Thyroid gland (tissue), 4 donors: ENCODE data around the gene OGG1. TPM values are rescaled to one million over a fixed set of nuclear protein-coding genes. Genes with fewer than 3 reads are reported as not detected.
A peak's percentile ranks its signal among the peaks of the same experiment; 100 is the strongest.

Experiments used
- DNase-seq, 2 donors: peaks; one replicate each; pipeline ENCODE4 v3.0.0-alpha.2; 2019
- H3K27ac ChIP-seq, 3 donors: fragments of 200-600 bp; sonication (generic); 1 replicate in 2 of 3; 2 replicates in 1 of 3; pipeline ENCODE4 v1.5.1; 2016 to 2019; ENCODE audit warnings: mild to moderate bottlenecking in 1 of 3, moderate library complexity in 1 of 3
- H3K27me3 ChIP-seq: fragments of 200-600 bp; sonication (generic); one replicate; pipeline ENCODE4 v1.5.1; 2019
- H3K36me3 ChIP-seq, 2 donors: fragments of 200-600 bp; sonication (generic); one replicate each; pipeline ENCODE4 v1.5.1; 2016 to 2019
- H3K4me1 ChIP-seq, 2 donors: fragments of 200-600 bp; sonication (generic); one replicate each; pipeline ENCODE4 v1.5.1; 2017 to 2019
- H3K4me3 ChIP-seq, 3 donors: fragments of 200-600 bp; sonication (generic); replicated peaks in 1 of 3; 1 replicate in 2 of 3; 2 replicates in 1 of 3; pipeline ENCODE4 v1.5.1; 2016; ENCODE audit warnings: mild to moderate bottlenecking in 1 of 3
- H3K9me3 ChIP-seq: fragments of 200-600 bp; sonication (generic); one replicate; pipeline ENCODE4 v1.5.1; 2017
- POLR2A ChIP-seq, 2 donors: fragments of 450-650 bp; IDR thresholded peaks; one replicate each; pipeline ENCODE4 v1.6.1; 2017; ENCODE audit warnings: antibody characterized with exemption in 2 of 2, mild to moderate bottlenecking in 2 of 2, moderate library complexity in 1 of 2
- WGBS, 2 donors: methylation state at CpG; one replicate each; pipeline ENCODE4 v1.1.5; 2017; 5-methylcytosine and 5-hydroxymethylcytosine counted together
- intact Hi-C: fragments of 100-400 bp; cut with DNase I; formaldehyde crosslinking; loops from one replicate; pipeline ENCODE4 v1.15.1; 2023
- total RNA-seq, 4 donors: library from RNA; depleted of rRNA; stranded (reverse); fragments of >200 nt; gene quantifications; one replicate each; pipeline ENCODE4 v1.2.3, GENCODE V29; 2016
- TF ChIP-seq, protein P1 (sequence below), 6 experiments: fragments of 200-600 bp in 3 of 6; fragments of 450-650 bp in 3 of 6; sonication (generic) in 3 of 6; IDR thresholded peaks; one replicate each; pipeline ENCODE4 v1.5.1; 2016 to 2019; ENCODE audit warnings: antibody characterized with exemption in 6 of 6, mild to moderate bottlenecking in 2 of 6, inconsistent platforms in 1 of 6, moderate library complexity in 1 of 6

OGG1 gene
- total RNA-seq, 4 donors from 2014 or later, result 23.7 to 46.6 (median 30.3) TPM

DNA sequence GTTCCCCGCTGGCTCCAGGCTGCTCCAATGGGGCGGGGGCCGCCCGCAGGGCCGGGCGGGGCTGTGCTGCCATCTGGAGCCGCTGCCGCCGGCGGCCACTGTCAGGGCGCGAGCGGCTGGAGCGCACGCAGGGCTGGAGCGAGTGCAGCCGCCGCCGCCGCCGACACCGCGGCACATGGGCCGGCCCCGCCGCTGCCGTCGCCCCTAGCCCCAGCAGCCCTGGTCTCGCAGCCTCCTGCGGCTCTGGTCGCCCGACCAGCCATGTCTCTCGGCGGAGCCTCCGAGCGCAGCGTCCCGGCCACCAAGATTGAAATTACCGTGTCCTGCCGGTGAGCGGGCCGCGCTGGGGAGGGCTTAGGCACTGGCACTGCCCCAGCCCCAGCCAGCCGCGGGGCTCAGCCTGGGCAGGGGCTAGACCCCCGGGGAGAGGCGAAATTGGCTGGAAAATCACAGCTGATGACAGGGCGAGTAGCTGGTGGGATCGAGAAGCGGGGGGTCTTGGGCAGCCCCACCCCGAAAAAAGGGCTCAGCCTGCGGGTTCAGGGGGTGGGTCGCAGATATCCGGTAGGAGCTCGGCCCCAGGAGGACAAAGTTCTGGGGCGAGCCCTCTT lies 45.9 kb upstream of the OGG1 start, which contains the start of gene CPNE9:
Gene CPNE9 (plus strand): TSS at position 98 of the 611 bp plus-strand sequence. CDS start 164 bp downstream, at position 262.
- no peaks in the 10 kb centered on the region for H3K27me3 ChIP-seq
- intact Hi-C loops, result no loop called here
- H3K4me1 ChIP-seq, result peaks cover 13 to 18% of the 10 kb centered on the region in 2 donors
- TF ChIP-seq POLR2A (IDR thresholded peaks at IDR 0.05), result no peak
- TF ChIP-seq, protein P1, sequence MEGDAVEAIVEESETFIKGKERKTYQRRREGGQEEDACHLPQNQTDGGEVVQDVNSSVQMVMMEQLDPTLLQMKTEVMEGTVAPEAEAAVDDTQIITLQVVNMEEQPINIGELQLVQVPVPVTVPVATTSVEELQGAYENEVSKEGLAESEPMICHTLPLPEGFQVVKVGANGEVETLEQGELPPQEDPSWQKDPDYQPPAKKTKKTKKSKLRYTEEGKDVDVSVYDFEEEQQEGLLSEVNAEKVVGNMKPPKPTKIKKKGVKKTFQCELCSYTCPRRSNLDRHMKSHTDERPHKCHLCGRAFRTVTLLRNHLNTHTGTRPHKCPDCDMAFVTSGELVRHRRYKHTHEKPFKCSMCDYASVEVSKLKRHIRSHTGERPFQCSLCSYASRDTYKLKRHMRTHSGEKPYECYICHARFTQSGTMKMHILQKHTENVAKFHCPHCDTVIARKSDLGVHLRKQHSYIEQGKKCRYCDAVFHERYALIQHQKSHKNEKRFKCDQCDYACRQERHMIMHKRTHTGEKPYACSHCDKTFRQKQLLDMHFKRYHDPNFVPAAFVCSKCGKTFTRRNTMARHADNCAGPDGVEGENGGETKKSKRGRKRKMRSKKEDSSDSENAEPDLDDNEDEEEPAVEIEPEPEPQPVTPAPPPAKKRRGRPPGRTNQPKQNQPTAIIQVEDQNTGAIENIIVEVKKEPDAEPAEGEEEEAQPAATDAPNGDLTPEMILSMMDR (IDR thresholded peaks at IDR 0.05), result no peak
- H3K4me3 ChIP-seq, result peak within 1 kb of the TSS in 1 of 3 donors; percentile 14
- no peak for DNase-seq
- 0 to 4% methylated on average over 5 to 9 of the region's 56 CpGs for WGBS, 2 donors
- no peaks in the 10 kb centered on the region for H3K9me3 ChIP-seq
- H3K27ac ChIP-seq, result no peak within 1 kb of the TSS
- H3K36me3 ChIP-seq, result peaks cover 7 to 9% of the 10 kb centered on the region in 2 donors

GRCh38 chr3:9704347-9705322 lies 45.1 kb upstream of the OGG1 start:
- TF ChIP-seq POLR2A (IDR thresholded peaks at IDR 0.05), result no peak
- TF ChIP-seq, protein P1 (IDR thresholded peaks at IDR 0.05), result no peak
- H3K9me3 ChIP-seq, result no peaks in the 10 kb centered on the region
- peak overlapping the region in 1 of 3 donors; percentile 14 for H3K4me3 ChIP-seq
- 1 to 2% methylated on average over 38 to 41 of the region's 62 CpGs for WGBS, 2 donors
- H3K27me3 ChIP-seq, result no peaks in the 10 kb centered on the region
- peaks cover 13 to 18% of the 10 kb centered on the region in 2 donors for H3K4me1 ChIP-seq
- intact Hi-C loops, result no loop called here
- peak; percentile 29 to 36 for DNase-seq
- no peak overlapping the region for H3K27ac ChIP-seq
- peaks cover 7 to 9% of the 10 kb centered on the region in 2 donors for H3K36me3 ChIP-seq

GRCh38 chr3:9710174-9710739 lies 39.5 kb upstream of the OGG1 start:
- 79 to 84% methylated on average over 3 of the region's 3 CpGs for WGBS, 2 donors
- Histone ChIP-seq H3K27ac (no peak overlapping the region), H3K4me1 (no peaks in the 10 kb centered on the region), H3K27me3 (no peaks in the 10 kb centered on the region), H3K9me3 (no peaks in the 10 kb centered on the region), H3K4me3 (no peak overlapping the region), H3K36me3 (no peaks in the 10 kb centered on the region)
- DNase-seq, result no peak
- TF ChIP-seq, protein P1 (IDR thresholded peaks at IDR 0.05), result no peak
- TF ChIP-seq POLR2A (IDR thresholded peaks at IDR 0.05), result no peak
- intact Hi-C loops, result no loop called here

GRCh38 chr3:9712415-9712814 lies 37.3 kb upstream of the OGG1 start:
- Histone ChIP-seq H3K4me3 (no peak overlapping the region), H3K4me1 (no peaks in the 10 kb centered on the region), H3K36me3 (no peaks in the 10 kb centered on the region), H3K9me3 (no peaks in the 10 kb centered on the region), H3K27me3 (no peaks in the 10 kb centered on the region), H3K27ac (no peak overlapping the region)
- intact Hi-C loops, result no loop called here
- 90% methylated on average over 2 of the region's 2 CpGs for WGBS, 2 donors
- no peak for DNase-seq
- TF ChIP-seq, protein P1 (IDR thresholded peaks at IDR 0.05), result no peak
- no peak for TF ChIP-seq POLR2A (IDR thresholded peaks at IDR 0.05)
